Measurements from ENCODE around the gene PMEL. TPM values are rescaled to one million over a fixed set of nuclear protein-coding genes. Genes with fewer than 3 reads are reported as not detected.

PMEL gene
- total and polyA plus RNA-seq, 2 experiments from 2014 or later: 0.38 to 2.3 TPM

DNA sequence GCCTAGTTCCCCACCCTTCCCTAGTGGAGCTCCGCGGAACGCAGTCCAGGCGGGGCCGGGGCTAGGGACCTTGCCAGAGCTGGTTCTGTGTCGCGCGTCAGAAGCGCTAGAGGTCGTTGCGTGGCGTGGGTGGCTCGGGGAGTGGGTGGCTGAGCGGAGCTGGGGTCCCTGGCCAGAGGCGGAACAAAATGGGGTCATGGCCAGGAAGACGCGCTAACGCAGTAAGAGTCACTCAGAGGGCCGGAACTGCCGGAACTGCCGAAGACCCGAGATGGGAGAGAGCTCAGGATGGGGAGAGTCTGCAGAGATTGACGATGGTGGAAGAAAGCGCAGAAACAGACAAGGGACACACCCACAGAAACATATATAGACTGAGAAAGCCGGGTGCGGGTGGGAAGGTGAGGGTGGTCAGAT, 30.1 kb downstream of the PMEL start:
- Histone ChIP-seq H3F3A (ENCODE audit: insufficient read depth) (peaks cover 46% of the 10 kb centered on the region), H3K9me3 (ENCODE audit: low read depth) (no peaks in the 10 kb centered on the region), H4K20me1 (ENCODE audit: insufficient read depth) (no peaks in the 10 kb centered on the region), H3K9ac (no peak overlapping the region), H3K4me2 (ENCODE audit: unreplicated experiment) (no peak overlapping the region), H3K36me3 (ENCODE audit: low read depth) (0 out of 2 replicates have a peak, but pooled peaks cover 4% of the 10 kb centered on the region), H3K79me2 (ENCODE audit: insufficient read depth) (peaks cover 28% of the 10 kb centered on the region; the same call in 1 of the 2 replicates), H2AFZ (no peak overlapping the region), H3K27me3 (replicated peaks; ENCODE audit: insufficient read depth) (no peaks in the 10 kb centered on the region), H3K4me1 (ENCODE audit: insufficient read depth) (peaks cover 51% of the 10 kb centered on the region), H3K4me3 (no peak overlapping the region), H3K27ac (no peak overlapping the region), H3K9me2 (ENCODE audit: insufficient read depth) (no peaks in the 10 kb centered on the region)
- TF ChIP-seq EZH2phosphoT487 (IDR thresholded peaks at IDR 0.05; ENCODE audit: insufficient read depth, low read depth): no peak
- no peak for DNase-seq
- 79 to 84% methylated on average over 25 to 26 of the region's 26 CpGs for WGBS, 2 experiments (ENCODE audit: low coverage in 1 of 2, low lambda C conversion rate in 2 of 2, missing lambda C conversion rate in 2 of 2)
- in situ Hi-C loops (cut with MboI): loop anchor here (10.0 kb wide), 1 partner anchor 111 kb away; the partner anchor contains the start of gene DNAJC14

DNA sequence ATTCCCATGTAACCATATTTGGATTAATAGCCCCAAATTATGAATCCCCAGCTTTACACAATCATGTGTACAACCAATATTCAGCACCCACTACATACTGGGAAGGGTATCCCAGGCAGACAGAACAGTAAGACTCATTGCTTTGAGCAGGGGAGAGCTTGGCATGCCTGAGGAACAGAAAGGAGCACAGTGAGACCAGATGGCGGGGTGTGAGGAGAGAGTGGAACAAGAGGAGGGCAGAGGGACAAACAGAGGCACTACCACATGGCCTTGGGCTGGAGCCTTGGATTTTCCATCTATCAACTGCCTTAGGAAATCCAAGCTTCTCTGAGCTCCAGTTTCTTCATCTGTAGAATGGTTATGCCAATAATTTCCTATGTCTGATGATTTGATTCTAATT, 31.1 kb downstream of the PMEL start:
- 97 to 100% methylated on average over 1 of the region's 1 CpG for WGBS, 2 experiments (ENCODE audit: low coverage in 1 of 2, low lambda C conversion rate in 2 of 2, missing lambda C conversion rate in 2 of 2)
- no peak overlapping the region for H3K4me2 ChIP-seq (ENCODE audit: unreplicated experiment)

DNA sequence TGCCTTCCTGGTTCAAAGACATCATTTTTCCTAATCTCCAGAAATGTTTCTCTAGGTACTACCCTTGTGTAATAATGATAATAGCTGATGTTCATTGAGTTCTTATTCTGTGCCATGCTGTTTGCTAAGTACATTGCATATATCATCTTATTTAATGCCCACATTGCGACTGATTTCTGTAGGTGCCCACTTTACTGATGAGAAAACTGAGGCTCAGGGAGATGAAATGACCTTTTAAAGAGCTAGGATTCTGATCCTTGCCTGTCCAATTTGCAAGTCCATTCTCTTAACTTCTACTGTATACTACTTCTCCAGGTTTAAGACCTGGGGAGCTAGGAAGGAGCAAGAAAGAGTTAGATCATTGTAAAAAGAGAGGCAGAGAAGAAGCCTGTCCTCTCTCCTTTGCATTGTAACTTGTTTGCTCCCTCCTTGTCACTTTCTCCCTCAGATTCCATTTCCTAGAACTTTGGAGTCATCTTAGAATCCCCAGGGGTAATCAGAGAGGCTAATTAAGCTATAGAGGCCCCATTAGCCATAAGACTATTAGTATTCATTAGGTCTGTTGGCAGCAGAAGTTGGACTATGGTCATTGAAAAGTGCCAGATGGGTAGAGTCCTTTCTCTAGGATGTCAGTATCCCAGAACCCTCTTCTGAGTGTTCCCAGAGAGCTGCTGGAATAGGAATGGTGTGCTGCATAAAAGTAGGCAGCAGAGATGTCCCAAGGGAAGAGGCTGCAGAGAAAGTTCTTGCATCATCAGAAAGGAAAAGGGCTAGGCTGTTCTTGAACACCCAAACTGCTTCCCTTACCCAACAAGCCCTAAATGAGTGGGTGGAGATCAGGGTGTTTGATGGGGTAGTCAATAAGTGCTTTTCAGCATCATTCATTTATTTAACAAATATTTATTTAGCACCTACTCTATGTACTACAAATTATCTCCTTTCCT, 31.8 kb downstream of the PMEL start:
- no peak for TF ChIP-seq EZH2 (IDR thresholded peaks at IDR 0.05; ENCODE audit: insufficient read depth, poor library complexity, severe bottlenecking)
- TF ChIP-seq EZH2phosphoT487 (IDR thresholded peaks at IDR 0.05; ENCODE audit: insufficient read depth, low read depth): no peak
- H3K27ac ChIP-seq: no peak overlapping the region
- peaks cover 54% of the 10 kb centered on the region for H3K4me1 ChIP-seq (ENCODE audit: insufficient read depth)
- peaks cover 45% of the 10 kb centered on the region for H3F3A ChIP-seq (ENCODE audit: insufficient read depth)
- peak overlapping the region; percentile 87; the same call in 1 of the 2 replicates for H3K9ac ChIP-seq
- 100% methylated on average over 1 of the region's 1 CpG for WGBS, 2 experiments (ENCODE audit: low coverage in 1 of 2, low lambda C conversion rate in 2 of 2, missing lambda C conversion rate in 2 of 2)
- no peaks in the 10 kb centered on the region for H3K9me3 ChIP-seq (ENCODE audit: low read depth)
- no peak overlapping the region for H2AFZ ChIP-seq
- no peaks in the 10 kb centered on the region for H3K9me2 ChIP-seq (ENCODE audit: insufficient read depth)
- in situ Hi-C loops (cut with MboI): loop anchor here (10.0 kb wide), 1 partner anchor 109 kb away; the partner anchor contains the start of gene DNAJC14
- no peaks in the 10 kb centered on the region for H3K27me3 ChIP-seq (replicated peaks; ENCODE audit: insufficient read depth)
- DNase-seq: peak; percentile 73
- H3K4me3 ChIP-seq: no peak overlapping the region; the same call in 1 of the 2 replicates
- no peaks in the 10 kb centered on the region for H4K20me1 ChIP-seq (ENCODE audit: insufficient read depth)
- H3K79me2 ChIP-seq (ENCODE audit: insufficient read depth): peaks cover 38% of the 10 kb centered on the region
- peak overlapping the region; percentile 94 for H3K4me2 ChIP-seq (ENCODE audit: unreplicated experiment)
- no peaks in the 10 kb centered on the region for H3K36me3 ChIP-seq (ENCODE audit: low read depth)

More for the DNA sequence above, 31.1 kb downstream of the PMEL start:
- Histone ChIP-seq H3K9me2 (ENCODE audit: insufficient read depth) (no peaks in the 10 kb centered on the region), H3F3A (ENCODE audit: insufficient read depth) (peaks cover 49% of the 10 kb centered on the region), H3K27me3 (replicated peaks; ENCODE audit: insufficient read depth) (no peaks in the 10 kb centered on the region), H3K4me1 (ENCODE audit: insufficient read depth) (peaks cover 57% of the 10 kb centered on the region), H3K9me3 (ENCODE audit: low read depth) (no peaks in the 10 kb centered on the region), H3K4me3 (no peak overlapping the region), H3K9ac (no peak overlapping the region), H2AFZ (no peak overlapping the region), H3K27ac (no peak overlapping the region), H3K36me3 (ENCODE audit: low read depth) (no peaks in the 10 kb centered on the region), H3K79me2 (ENCODE audit: insufficient read depth) (peaks cover 31% of the 10 kb centered on the region; the same call in 1 of the 2 replicates), H4K20me1 (ENCODE audit: insufficient read depth) (no peaks in the 10 kb centered on the region)
- in situ Hi-C loops (cut with MboI): loop anchor here (10.0 kb wide), 1 partner anchor 110 kb away; the partner anchor contains the start of gene DNAJC14
- no peak for DNase-seq
- TF ChIP-seq EZH2 (IDR thresholded peaks at IDR 0.05; ENCODE audit: insufficient read depth, poor library complexity, severe bottlenecking): no peak
- TF ChIP-seq EZH2phosphoT487 (IDR thresholded peaks at IDR 0.05; ENCODE audit: insufficient read depth, low read depth): no peak

DNA sequence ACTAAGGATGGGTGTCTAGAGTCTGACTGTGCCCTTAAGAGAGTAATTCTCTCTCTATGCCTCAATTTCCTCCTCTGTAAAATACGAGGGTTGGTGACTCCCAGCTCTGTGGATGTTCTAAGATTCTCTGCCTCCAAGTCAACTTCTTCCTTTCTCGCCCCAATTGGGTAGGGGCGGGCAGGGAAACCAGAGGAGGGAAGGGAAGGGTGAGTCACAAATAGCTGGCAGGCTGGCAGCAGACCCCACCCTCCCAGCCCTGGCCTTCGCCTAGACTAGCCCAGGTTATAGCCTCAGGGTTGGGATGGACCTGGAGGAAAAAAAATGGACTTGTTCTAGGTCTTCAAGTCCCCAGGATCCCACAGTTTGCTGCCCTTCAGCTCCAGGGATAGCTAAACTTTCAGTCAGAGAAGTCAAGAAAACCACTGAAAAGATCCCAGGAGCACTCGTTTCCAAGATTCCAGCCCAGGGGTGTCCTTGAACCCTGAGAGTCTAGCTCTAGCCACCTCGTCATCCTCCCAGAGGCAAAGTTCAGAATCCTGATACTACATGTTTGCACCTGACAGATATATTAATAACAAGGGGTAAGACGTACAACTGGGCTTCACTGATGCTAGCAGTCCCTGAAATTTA, 32.6 kb downstream of the PMEL start:
- Histone ChIP-seq H2AFZ (peak overlapping the region; percentile 95), H3K27me3 (replicated peaks; ENCODE audit: insufficient read depth) (no peaks in the 10 kb centered on the region), H4K20me1 (ENCODE audit: insufficient read depth) (no peaks in the 10 kb centered on the region), H3K9ac (peak overlapping the region; percentile 87), H3K27ac (peak overlapping the region; percentile 87), H3K9me2 (ENCODE audit: insufficient read depth) (no peaks in the 10 kb centered on the region), H3K79me2 (ENCODE audit: insufficient read depth) (peaks cover 44% of the 10 kb centered on the region), H3K36me3 (ENCODE audit: low read depth) (no peaks in the 10 kb centered on the region), H3K9me3 (ENCODE audit: low read depth) (no peaks in the 10 kb centered on the region), H3K4me2 (ENCODE audit: unreplicated experiment) (peak overlapping the region; percentile 94), H3F3A (ENCODE audit: insufficient read depth) (peaks cover 38% of the 10 kb centered on the region), H3K4me1 (ENCODE audit: insufficient read depth) (peaks cover 52% of the 10 kb centered on the region), H3K4me3 (peak overlapping the region; percentile 78)
- 43 to 46% methylated on average over 7 of the region's 7 CpGs for WGBS, 2 experiments (ENCODE audit: low coverage in 1 of 2, low lambda C conversion rate in 2 of 2, missing lambda C conversion rate in 2 of 2)
- in situ Hi-C loops (cut with MboI): loop anchor here (10.0 kb wide), 1 partner anchor 108 kb away; the partner anchor contains the start of gene DNAJC14
- DNase-seq: peak; percentile 57
- TF ChIP-seq EZH2phosphoT487 (IDR thresholded peaks at IDR 0.05; ENCODE audit: insufficient read depth, low read depth): no peak
- no peak for TF ChIP-seq EZH2 (IDR thresholded peaks at IDR 0.05; ENCODE audit: insufficient read depth, poor library complexity, severe bottlenecking)

All from GM23248 (cell line).